ENCODE measurements around the gene NRG3.

Gene NRG3

GRCh38 chr10:81874875-81875466 is at the start of gene NRG3:
Gene NRG3, plus strand, starts transcription at chr10:81875194.
- in situ Hi-C loops (cut with HindIII; ENCODE audit: low sequenced_read_pairs), result no loop called here

GRCh38 chr10:81828251-81828650 is 46.7 kb upstream of the NRG3 start:
- in situ Hi-C loops (cut with HindIII; ENCODE audit: low sequenced_read_pairs), result no loop called here

GRCh38 chr10:81831060-81831459 is 43.9 kb upstream of the NRG3 start:
- in situ Hi-C loops (cut with HindIII; ENCODE audit: low sequenced_read_pairs), result no loop called here

- in situ Hi-C loops (cut with HindIII; ENCODE audit: low sequenced_read_pairs), result no loop called here
Observed at GRCh38 chr10:81838950-81839349, 36.0 kb upstream of the NRG3 start.

GRCh38 chr10:81843042-81843441 is 32.0 kb upstream of the NRG3 start:
- in situ Hi-C loops (cut with HindIII; ENCODE audit: low sequenced_read_pairs), result no loop called here

- in situ Hi-C loops (cut with HindIII; ENCODE audit: low sequenced_read_pairs), result no loop called here
Observed at GRCh38 chr10:81847675-81848074, 27.3 kb upstream of the NRG3 start.

GRCh38 chr10:81848514-81848913 is 26.5 kb upstream of the NRG3 start:
- in situ Hi-C loops (cut with HindIII; ENCODE audit: low sequenced_read_pairs), result no loop called here

GRCh38 chr10:81848931-81849330 is 26.1 kb upstream of the NRG3 start:
- in situ Hi-C loops (cut with HindIII; ENCODE audit: low sequenced_read_pairs), result no loop called here

- in situ Hi-C loops (cut with HindIII; ENCODE audit: low sequenced_read_pairs), result no loop called here
Observed at GRCh38 chr10:81862596-81862995, 12.4 kb upstream of the NRG3 start.

- in situ Hi-C loops (cut with HindIII; ENCODE audit: low sequenced_read_pairs), result no loop called here
Observed at GRCh38 chr10:81863771-81864170, 11.2 kb upstream of the NRG3 start.

GRCh38 chr10:81865581-81865980 is 9.4 kb upstream of the NRG3 start:
- in situ Hi-C loops (cut with HindIII; ENCODE audit: low sequenced_read_pairs), result no loop called here

- in situ Hi-C loops (cut with HindIII; ENCODE audit: low sequenced_read_pairs), result no loop called here
Observed at GRCh38 chr10:81866753-81867152, 8.2 kb upstream of the NRG3 start.

GRCh38 chr10:81870472-81870871 is 4.5 kb upstream of the NRG3 start:
- in situ Hi-C loops (cut with HindIII; ENCODE audit: low sequenced_read_pairs), result no loop called here

- in situ Hi-C loops (cut with HindIII; ENCODE audit: low sequenced_read_pairs), result no loop called here
Observed at GRCh38 chr10:81871558-81871957, 3.4 kb upstream of the NRG3 start.

- in situ Hi-C loops (cut with HindIII; ENCODE audit: low sequenced_read_pairs), result no loop called here
Observed at GRCh38 chr10:81872206-81872862, 2.7 kb upstream of the NRG3 start.

GRCh38 chr10:81873231-81873931 is 1.6 kb upstream of the NRG3 start:
- in situ Hi-C loops (cut with HindIII; ENCODE audit: low sequenced_read_pairs), result no loop called here

- in situ Hi-C loops (cut with HindIII; ENCODE audit: low sequenced_read_pairs), result no loop called here
Observed at GRCh38 chr10:81873932-81874816, 820 bp upstream of the NRG3 start.

GRCh38 chr10:81875467-81876252 is 666 bp downstream of the NRG3 start:
- in situ Hi-C loops (cut with HindIII; ENCODE audit: low sequenced_read_pairs), result no loop called here

GRCh38 chr10:81876253-81877077 is 1.5 kb downstream of the NRG3 start:
- in situ Hi-C loops (cut with HindIII; ENCODE audit: low sequenced_read_pairs), result no loop called here

- in situ Hi-C loops (cut with HindIII; ENCODE audit: low sequenced_read_pairs), result no loop called here
Observed at GRCh38 chr10:81877596-81877995, 2.6 kb downstream of the NRG3 start.
